Measurements from ENCODE around the gene TNRC18. TPM values are rescaled to one million over a fixed set of nuclear protein-coding genes. Genes with fewer than 3 reads are reported as not detected.

Gene TNRC18
- total and polyA plus RNA-seq, 9 of the 15 experiments (the other 6 are each of a cell fraction or from before 2014, with no cell fraction given), result 0.03 to 43.2 (median 18.0) TPM

GRCh38 chr7:5349437-5350173 is 74.0 kb downstream of the TNRC18 start (continued):
- no peak for TF ChIP-seq PML (IDR thresholded peaks at IDR 0.05; ENCODE audit: low read length)
- TF ChIP-seq ZNF384 (IDR thresholded peaks at IDR 0.05; ENCODE audit: low read depth, low read length), result no peak

- ATAC-seq, result no peak
- no peaks in the 10 kb centered on the region for H3K9me3 ChIP-seq (replicated peaks; ENCODE audit: control insufficient read depth, insufficient read depth, low read depth, low read length)
- H3K36me3 ChIP-seq (ENCODE audit: control insufficient read depth, insufficient read depth, low read length), result peaks cover 15% of the 10 kb centered on the region; the same call in 1 of the 3 replicates
- TF ChIP-seq DEAF1 (CRISPR knock-in tag; IDR thresholded peaks at IDR 0.05), result no peak
- TF ChIP-seq POLR2G (IDR thresholded peaks at IDR 0.05; ENCODE audit: low read depth, low read length), result peak; percentile 40; the same call in 1 of the 2 replicates
- H2AFZ ChIP-seq (ENCODE audit: low read depth, low read length), result no peak overlapping the region
- 91% methylated on average over 7 of the region's 17 CpGs for WGBS (ENCODE audit: insufficient coverage, low coverage, missing lambda C conversion rate)
- ChIA-PET CTCF (ENCODE audit: low intra/inter-chr PET ratio) (no interaction called here), POLR2A (no interaction called here)
- no peak overlapping the region for H3K9ac ChIP-seq (ENCODE audit: insufficient read depth in 1 of 2, low read depth in 2 of 2, low read length in 2 of 2)
- intact Hi-C loops (cut with micrococcal nuclease), result no loop called here
- no peak overlapping the region for H3K27ac ChIP-seq (ENCODE audit: extremely low read depth, low read depth, low read length)
- no peak overlapping the region for H3K4me2 ChIP-seq (ENCODE audit: insufficient read depth, low read length)
- H3K79me2 ChIP-seq (ENCODE audit: control insufficient read depth, insufficient read depth, low read length), result no peaks in the 10 kb centered on the region
- no peak overlapping the region for H3K4me3 ChIP-seq
- no peak for FAIRE-seq
- no peaks in the 10 kb centered on the region for H3K9me1 ChIP-seq (ENCODE audit: control insufficient read depth, insufficient read depth, low read length)
- no peak for DNase-seq (ENCODE audit: extremely low read depth in 1 of 4, low spot score in 3 of 4)
- peaks cover 0 to 20% of the 10 kb centered on the region in 2 experiments; a peak in 2 of 5 replicates for H3K4me1 ChIP-seq (replicated peaks in 1 of 2; ENCODE audit: control insufficient read depth in 2 of 2, insufficient read depth in 2 of 2, low read length in 2 of 2)
- no peaks in the 10 kb centered on the region for H3K27me3 ChIP-seq (ENCODE audit: control insufficient read depth in 2 of 2, insufficient read depth in 2 of 2, low read length in 2 of 2)
- 0 out of 2 replicates have a peak, but pooled peaks cover 4% of the 10 kb centered on the region for H4K20me1 ChIP-seq (replicated peaks; ENCODE audit: control insufficient read depth, insufficient read depth, low read length)
- in situ Hi-C loops (cut with MboI), result no loop called here
- no TSS peak for BruUV-seq (replicated peaks)
These were observed 74.6 kb downstream of the TNRC18 start for GRCh38 chr7:5349005-5349380.
